CD4-positive, alpha-beta T cell treated with Interleukin-2 at 100 ng/mL for 4 hours (primary cell): Measurements from ENCODE around the gene DMRT1.

ENCODE experiments used
- DNase-seq: peaks from one replicate; pipeline ENCODE4 v3.0.0-alpha.2; 2020; ENCODE audit warnings: low spot score

Gene DMRT1

DNA sequence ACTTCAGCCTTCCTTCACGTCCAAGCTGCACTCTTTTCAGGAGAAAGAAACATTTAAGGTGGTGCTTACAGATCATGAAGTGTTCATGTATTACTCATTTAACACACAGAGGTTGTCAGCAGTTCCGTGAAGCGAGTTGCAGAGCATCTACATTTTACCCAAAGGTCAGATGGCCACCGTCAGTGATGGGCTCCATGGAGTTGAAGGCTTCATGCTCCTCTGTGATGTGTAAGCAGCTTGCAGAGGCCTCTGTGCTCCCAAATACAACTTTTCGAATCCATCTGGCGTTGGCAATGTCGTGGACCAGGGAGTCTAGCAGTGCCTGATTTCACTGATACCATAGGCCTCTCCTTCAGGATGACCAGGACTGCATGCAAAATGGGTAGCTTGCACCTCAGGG lies 81.2 kb downstream of the DMRT1 start:
- no peak for DNase-seq

DNA sequence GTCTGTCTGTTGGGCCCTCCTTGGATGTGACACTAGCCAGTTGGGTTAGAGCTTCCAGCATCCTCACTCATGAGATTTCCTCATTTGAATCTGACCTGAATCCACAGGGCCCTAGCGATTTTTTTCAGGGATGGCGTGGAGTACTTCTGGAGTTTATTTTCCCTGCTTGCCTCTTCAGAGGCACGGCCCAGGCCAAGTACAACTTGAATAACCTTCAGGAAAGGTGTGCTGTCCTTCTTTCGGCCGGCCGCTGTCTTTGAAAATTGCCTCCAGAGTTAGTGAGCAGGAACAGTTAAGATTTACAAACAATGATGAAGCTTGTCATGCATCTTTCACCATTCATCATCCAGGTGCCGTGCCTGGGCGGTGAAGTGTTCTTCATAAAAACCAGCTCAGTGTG lies 85.5 kb downstream of the DMRT1 start:
- no peak for DNase-seq

DNA sequence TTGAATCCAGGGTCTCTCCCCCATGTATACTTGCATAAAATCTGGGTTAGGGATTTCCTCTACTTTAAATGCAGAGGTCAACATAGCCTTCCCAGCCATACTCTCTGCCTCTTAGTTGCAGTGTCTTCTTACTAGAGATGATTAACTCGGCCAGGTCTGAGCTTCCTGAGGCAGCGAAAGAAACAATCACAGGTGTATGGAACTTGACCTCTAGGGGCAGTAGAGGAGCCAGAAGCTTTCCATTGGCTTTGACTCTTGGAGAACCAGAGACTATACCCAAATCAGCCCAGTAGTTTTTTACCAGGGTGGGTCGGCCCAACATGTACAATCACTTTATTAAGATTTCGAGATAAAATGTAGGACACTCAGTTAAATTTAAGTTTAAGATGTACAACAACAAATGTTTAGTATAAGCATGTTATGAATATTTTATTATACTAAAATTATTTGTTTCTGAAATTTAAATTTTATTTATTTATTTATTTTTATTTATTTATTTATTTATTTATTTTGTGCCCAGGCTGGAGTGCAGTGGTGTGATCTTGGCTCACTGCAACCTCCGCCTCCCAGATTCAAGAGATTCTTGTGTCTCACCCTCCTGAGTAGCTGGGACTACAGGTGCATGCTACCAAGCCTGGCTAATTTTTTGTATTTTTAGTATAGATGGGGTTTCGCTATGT lies 87.0 kb downstream of the DMRT1 start:
- DNase-seq, result no peak

DNA sequence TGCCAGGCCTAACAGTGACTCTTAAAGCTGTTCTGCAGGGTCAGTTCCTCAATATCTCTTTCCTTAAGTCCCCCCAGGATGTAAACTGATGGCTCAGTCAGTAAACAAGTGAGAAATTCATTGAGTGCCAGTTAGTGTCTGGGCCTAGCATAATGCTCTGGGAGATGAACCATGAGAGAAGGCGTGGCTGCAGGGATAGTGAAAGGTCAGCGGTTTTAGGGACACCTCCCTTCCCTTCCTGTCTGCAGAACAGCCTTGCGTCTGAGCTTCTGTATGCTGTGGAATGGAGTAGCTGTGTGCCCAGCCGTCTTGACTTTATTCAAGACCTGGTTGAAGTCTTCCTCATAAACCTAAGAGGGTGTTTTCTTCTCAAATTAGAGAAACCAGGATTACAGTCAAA lies 88.2 kb downstream of the DMRT1 start:
- DNase-seq, result no peak

DNA sequence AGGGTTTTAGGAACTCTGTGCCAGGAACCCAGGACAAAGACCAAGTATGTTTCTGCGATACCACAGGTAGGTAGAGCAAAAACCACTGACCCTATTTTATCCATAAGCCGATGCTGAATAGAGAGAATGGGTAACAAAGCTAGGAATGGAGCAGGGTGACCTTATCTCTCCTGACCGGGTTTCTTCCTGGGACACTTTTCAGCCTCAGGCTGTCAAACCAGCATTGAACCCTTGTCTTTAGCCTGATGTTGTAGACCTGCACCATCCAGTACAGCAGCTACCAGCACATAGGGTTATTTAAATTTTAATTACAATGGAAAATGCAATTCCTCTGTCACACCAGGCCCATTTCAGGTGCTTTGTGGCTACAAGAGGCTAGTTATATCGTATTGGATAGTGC lies 91.9 kb downstream of the DMRT1 start:
- no peak for DNase-seq

DNA sequence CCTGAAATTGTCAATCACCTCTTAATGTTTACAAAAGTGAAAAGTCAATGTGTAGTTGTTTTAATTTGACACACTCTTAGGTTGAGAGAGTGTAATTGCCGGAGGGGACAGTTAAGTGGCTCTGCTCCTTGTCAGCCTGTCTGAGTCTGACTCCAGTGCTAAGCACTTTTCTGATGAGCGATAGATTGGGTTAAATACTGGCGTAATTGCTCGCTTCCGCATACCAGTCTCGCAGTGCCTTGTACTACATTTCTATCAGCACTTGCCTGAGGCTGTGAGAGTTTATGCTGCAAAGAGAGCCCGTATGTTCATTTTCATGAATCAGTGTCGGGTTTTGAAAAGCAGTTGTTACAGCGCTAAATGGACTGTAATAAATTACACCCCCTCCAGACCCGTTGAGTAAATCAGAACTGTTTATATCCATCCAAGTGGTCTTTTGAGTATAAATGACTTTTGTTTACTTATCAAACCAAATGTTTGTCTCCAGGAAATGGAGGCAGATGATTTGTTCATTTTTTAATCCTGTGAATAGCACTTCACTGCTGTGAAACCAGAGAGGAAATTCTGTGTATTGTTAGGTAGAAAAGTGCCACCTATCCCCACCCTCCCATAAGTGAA lies 94.0 kb downstream of the DMRT1 start:
- no peak for DNase-seq

DNA sequence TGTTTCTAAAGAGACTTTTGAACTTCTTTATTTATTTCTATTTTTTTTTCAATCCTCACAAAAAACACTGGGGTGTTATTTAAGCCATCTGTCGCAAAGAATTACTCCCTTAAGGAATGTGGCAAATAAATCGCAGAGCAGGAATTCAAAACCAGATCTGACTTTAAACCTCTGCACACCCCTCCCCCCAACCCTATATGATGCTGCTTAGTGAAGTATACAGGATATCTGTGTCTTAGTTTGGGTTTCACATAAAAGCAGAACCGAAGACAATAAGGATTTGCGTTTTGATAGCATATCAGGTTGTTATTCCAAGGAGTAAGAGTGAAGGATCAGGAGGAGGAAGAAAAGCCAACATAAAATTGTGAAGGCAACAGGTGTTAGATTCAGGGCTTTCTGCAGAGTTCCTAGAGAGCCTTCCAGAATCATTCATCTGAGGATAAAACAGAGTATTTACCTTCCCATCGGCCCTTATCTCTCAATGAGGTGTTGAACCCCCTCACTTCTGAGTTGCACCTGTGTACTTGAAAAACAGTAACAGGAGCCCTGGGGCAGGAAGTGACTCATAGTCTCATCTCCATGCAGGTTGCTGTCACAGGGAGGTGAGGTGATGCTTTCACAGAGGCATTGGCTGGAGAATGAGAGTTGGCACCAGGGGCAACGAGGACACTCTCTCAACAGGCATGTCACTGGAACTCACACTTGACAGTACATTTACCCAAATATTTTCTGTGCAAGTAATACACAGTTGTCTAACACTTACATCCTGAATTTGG lies 101.5 kb downstream of the DMRT1 start:
- no peak for DNase-seq

DNA sequence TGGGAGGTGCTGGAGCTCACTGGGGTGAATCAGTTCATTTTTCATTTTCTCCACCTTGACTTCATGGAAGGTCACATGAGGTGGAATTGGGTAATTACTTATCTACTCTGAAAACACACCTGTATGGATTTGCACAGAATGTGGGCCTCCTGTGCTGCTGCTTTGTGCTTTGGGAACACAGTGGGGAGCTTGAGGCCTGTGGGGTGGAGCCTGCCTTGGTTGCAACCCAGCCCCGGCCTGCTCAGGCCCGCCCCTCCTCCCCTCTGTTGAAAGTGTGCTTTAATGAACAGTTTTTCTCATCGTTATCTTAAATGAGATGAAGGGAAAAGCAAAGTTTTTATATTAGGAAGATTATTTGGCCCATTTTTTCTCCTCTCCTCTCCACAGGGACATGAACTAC lies 106.5 kb downstream of the DMRT1 start:
- DNase-seq, result no peak

DNA sequence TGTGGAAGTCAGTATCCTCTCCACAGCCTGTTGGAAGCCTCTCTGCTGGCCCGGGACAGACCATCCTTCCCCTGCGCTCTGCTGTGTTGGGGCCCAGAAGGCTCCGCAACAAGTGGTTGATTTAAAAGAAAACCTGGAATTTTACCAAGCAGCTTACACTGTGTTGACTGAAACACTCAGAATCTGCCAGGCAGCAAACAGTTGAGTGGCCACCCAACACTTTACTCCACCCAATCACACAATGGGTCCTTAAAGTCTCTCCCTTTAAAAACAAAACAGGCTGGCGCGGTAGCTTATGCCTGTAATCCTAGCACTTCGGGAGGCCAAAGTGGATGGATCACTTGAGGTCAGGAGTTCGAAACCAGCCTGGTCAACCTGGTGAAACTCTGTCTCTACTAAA lies 107.0 kb downstream of the DMRT1 start:
- no peak for DNase-seq

DNA sequence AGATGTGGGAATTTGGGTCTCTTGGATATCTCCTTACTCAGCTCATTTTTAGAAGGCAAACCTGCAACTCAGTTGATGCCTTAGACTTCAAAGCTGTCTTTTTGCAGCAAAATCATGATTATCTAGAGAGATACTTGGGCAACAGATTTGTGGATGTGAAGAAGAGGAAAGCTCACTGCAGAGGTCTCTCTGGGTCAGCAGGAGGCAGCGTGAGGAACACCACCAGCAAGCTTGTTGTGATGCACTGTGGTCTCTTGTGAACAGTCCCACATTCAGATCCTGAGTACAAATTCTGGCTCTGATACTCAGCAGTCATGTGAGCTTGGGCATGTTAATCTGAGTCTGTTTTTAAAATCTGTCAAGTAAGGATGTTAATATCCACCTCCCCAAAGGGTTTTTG lies 108.6 kb downstream of the DMRT1 start:
- no peak for DNase-seq

DNA sequence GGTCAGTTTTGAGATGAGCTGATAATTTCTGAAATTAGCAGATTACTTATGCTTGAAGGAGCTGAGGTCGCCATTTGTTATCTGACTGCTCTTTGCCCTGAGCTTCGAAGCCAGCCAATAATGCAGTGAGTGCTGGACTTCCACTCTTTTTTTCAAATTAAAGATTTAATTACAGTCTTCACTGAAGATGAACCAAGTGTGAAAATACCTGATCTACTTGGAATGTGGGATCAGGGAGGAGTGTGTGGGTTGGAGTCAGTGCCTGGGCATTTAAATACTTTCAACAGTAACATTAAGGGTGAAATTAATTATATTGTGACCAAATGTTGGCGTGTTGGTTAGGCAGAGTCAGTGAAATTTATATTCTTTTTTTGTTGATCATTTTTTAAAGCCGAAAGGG lies 111.0 kb downstream of the DMRT1 start:
- no peak for DNase-seq

DNA sequence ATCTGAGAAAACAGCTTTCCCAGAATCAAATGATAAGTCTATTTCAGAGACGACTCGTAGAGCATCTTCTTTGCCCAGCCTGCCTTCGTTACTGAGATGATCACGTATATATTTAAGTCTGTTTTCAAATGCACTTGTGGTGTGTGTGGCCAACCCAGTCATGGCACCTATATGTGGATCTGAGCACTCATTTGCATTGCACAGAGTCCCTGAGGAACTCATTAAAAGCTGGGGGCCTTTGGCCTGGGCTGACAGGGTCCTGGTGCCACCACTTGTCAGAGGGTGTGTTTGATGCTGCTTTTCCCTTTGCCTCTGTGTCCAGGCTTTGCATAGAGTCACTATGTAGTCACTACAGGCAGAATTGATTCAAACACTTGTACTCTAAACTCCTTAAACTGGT lies 117.6 kb downstream of the DMRT1 start:
- no peak for DNase-seq

DNA sequence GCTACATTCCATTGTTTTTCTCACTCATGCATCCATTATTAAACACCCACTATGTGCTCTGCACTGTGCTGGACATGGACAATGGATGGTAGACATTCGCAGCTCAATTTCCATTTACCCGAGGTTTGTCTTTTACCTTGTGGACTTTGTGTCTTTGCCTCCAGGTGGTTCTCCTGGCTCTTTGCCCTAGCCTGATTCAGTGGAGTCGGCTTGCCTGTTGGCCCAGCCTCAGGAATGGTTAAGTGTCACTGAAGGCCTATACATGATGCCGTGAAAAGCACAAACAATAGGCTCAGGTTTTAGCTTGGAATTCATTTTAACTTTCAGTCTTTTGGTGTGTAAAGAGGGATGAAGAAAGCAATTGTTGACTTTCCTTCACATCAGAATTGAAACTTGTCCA lies 118.4 kb downstream of the DMRT1 start:
- DNase-seq, result no peak

DNA sequence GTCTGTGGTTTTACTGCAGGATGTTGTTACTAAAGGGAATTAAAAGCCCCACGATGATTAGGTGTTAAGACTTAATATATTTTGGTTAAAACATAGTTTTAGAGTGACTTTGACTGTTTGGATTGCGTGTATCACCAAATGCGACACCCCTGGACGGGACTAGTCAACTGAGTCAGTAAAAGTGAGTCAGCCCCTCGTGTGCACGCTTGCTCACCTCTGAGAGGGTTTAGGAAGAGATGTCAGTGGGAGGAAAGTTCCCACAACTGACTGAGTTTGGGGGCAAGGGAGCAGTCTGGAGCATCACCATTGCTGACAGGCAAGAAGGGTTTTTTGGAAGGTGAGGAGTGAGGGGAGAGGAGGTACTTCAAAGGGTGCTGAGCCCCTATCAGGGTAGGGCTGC lies 120.5 kb downstream of the DMRT1 start:
- DNase-seq, result no peak

DNA sequence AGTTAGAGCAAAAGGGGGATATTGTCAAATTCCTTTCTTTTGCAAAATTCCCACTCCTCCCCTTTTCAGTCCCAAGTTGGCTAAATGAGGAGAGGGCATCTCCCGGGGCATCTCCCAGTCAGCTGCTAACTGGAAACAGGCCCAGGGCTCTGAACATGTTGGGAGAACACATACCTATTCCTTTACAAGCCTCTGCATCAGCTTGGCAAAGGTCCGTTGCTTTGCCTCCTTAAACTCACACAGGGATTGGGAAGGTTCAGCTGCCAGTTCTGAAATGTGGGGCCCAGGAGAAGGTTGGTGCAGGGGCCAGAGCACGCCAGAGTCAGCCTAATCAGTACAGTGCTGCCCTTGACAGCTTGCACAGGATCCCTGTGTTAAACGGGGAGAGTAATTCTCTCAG lies 124.0 kb downstream of the DMRT1 start:
- DNase-seq, result no peak

DNA sequence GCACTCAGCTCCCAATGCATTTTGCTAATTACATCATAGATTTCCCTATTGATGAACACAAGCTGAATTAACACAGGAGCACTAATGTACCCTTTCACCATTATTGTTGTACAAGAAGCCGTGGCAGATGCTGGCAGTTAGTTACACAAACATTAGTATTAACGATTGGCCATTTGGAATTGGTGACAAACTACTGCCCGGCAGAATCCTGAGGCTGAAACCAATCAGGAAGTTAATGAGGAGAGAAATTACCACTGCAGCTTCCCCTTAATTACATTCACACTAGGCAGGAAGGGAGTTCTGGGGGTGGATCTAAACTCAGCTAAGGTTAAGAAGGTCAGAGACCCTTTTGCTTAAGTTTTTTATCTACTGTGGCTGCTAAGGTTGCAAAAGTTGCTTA lies 125.4 kb downstream of the DMRT1 start:
- no peak for DNase-seq

DNA sequence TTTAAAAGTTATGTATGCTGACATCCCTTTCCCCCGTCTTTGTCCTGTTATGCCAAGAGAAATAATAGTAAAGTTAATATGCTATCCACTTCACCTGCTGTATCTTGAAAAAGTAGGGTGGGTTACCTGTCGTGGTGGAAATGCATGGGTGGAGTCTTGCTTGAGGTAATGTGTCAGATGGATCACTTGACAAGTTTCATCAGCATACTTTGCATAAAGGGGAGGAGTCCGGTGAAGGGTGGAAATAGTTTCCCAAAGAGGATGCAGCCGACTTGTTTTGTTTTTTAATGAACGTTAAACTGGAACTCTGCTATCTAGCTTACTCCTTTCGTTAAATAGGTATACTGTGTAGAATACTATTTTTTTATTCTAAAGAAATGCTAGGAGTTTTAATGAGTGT lies 125.9 kb downstream of the DMRT1 start:
- DNase-seq, result no peak

DNA sequence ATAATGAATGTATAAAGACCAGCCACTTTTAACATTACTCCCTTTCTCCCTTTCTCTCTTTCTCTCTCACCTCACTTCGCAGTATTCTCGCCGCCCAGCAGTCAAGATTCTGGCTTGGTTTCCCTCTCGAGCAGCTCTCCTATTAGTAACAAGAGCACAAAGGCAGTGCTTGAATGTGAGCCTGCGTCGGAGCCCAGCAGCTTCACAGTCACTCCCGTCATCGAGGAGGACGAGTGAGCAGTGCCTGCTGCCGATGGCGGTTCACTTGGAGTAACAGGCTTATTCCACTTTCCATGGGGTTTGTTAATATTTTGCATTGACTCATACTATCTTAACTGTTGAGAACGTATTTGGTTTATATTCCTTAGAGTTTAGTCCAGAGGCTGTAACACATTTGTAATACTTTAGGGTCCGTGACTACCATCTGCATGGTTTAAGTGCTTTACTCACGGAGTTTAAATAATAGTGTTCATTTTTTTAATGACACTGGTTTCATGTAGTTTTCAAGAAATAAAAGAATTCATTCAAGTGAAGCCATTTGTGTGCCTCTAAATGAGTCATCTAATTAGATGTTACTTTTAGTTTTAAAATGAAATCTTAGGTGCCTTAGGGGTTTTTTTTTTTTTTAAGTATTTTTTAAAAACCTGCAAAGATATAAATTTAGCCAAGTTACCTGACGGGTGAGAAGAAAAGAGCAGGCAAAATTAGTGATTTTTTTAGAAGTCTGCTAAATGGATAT lies 126.6 kb downstream of the DMRT1 start:
- no peak for DNase-seq

DNA sequence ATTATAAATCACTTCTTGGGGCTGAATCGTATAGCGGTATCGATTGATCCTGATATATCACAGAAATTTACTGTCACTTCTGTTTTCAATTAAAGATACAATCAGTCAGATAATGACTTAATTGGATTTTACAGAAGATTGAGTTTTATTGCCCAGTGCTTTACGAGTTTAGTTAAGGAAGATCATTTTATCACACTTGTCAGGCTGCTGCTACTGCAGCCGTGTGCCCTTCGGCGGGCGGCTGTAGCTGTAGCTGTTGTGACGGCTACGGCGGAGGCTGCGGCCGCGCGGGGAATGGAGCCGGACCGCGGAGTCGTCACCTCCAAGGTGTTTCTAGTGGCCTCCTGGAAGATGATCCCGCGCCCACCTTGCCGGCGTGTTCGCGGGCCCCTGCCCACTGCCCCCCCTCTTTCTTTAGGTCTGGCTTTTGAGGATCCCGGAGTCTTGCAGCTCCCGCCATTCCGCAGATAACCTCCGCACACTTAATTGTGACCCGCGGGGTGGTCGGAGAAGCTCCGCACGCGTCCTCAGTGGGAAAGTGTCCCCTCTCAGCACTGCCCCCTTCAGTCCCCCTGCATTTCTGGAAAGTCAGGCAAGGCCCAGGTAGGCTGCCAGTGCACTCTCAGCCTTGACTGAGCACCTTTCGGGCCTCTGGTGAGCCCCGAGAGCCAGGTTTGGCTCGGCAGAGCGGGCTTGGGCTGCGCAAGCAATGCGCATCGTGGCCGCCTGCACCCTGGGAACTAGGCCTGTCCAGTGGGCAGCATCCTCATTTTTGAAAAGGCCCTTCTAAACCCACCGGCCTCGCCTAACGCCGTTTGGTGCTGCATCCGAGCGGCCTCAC lies 128.0 kb downstream of the DMRT1 start:
- DNase-seq, result no peak

DNA sequence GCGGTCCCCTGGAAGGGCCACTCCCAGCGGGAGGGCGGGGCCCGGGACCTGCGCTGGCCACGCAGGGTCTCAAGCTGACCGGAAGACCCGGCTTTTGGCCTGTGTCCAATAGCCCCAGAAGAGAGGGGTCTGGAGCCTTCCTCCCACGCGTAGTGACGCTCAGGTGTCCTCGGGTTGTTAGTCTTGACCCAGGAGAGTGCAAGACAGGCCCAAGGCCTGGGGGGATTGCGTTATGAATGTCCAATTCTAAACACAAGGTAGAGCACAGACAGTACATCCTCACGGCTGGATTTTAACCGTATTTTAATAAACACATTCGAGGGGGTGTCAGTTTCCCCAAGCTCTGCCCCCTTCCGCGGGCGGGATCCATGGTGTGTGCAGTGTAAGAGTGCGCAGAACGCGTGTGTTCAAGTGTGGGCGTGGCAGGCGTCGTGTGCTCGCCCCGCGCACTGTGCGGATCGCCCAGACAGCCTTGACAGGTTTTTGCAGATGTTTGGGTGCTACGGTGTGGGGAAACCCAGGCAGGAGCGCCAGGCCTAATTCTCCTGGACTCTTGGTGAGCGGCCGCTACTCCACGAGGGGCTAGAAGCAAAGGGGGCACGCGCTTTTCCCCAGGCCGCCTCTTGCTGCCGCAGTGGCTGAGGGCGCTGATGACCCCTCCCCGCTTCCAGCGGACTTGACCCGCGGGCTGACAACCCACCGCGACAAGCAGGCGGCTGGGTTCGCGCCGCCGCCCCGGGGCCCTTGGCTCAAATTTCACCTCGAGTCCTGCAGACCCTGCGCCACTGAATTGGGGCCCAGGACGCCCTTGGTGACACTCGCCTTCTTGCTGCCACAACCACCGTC lies 128.9 kb downstream of the DMRT1 start:
- DNase-seq, result no peak

DNA sequence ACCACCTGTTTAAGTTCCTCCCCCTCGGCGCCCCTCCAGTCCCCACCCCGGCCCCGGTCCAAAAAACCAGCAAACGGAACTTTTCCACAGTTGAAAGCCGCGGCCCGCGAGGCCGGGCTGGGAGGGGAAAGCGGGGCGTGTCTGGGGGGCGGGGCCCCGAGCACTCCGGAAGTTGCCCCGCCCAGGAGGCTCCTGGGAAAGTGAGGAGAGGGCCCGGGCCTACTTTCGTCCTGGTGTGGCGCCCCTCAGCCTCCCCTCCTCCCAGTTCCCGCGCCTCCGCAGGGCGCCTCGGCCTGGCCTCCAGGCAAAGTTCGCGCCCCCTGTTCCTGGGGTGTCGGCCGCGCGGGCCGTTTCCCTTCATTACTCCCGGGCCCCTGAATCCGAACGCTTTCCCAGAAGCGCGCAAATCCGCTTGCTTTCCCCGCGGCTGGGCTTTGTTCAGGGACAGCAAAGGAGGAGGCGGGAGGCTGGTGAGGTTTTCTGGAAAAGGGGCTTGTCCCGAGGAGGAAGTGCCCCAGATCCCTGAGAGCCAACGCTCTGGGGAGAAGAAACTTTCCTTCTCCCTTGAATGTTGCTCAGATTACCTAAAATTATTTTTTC lies 130.5 kb downstream of the DMRT1 start:
- no peak for DNase-seq
